ENCODE results near the gene C3orf80. TPM values are rescaled to one million over a fixed set of nuclear protein-coding genes. Genes with fewer than 3 reads are reported as not detected.

C3orf80 gene
- polyA plus RNA-seq, 1 donor from 2014 or later = 0.57 TPM

GRCh38 chr3:160224811-160225175 lies 429 bp upstream of the C3orf80 start:
- Histone ChIP-seq H4K20me1 (ENCODE audit: insufficient read depth) (no peaks in the 10 kb centered on the region), H3K9ac (ENCODE audit: low read length) (peak overlapping the region; percentile 57), H3K9me2 (ENCODE audit: insufficient read depth, low read length) (no peaks in the 10 kb centered on the region), H3K4me3 (ENCODE audit: low read length) (peak overlapping the region; percentile 75), H3K9me3 (ENCODE audit: low read length) (no peaks in the 10 kb centered on the region), H3K27ac (ENCODE audit: low read length) (no peak overlapping the region), H3F3A (ENCODE audit: insufficient read depth, low read length, poor library complexity, severe bottlenecking) (peaks cover 6% of the 10 kb centered on the region), H3K4me2 (ENCODE audit: low read length) (peak overlapping the region; percentile 82), H2AFZ (ENCODE audit: low read depth, low read length) (peak overlapping the region; percentile 8), H3K27me3 (ENCODE audit: insufficient read depth, low read depth, low read length) (peaks cover 74% of the 10 kb centered on the region), H3K79me2 (replicated peaks; ENCODE audit: insufficient read depth, low read length) (no peaks in the 10 kb centered on the region), H3K36me3 (ENCODE audit: insufficient read depth, low read length) (no peaks in the 10 kb centered on the region)
- TF ChIP-seq CTCF (IDR thresholded peaks at IDR 0.05; ENCODE audit: poor library complexity, severe bottlenecking) (no peak), SMC3 (conservative IDR thresholded peaks at IDR 0.05; ENCODE audit: poor library complexity) (no peak), RAD21 (conservative IDR thresholded peaks at IDR 0.05) (no peak), MXI1 (conservative IDR thresholded peaks at IDR 0.05; ENCODE audit: poor library complexity, severe bottlenecking) (no peak), POLR2AphosphoS5 (IDR thresholded peaks at IDR 0.05) (no peak)

- no peak overlapping the region for H3K27ac ChIP-seq (ENCODE audit: low read length)
- no peaks in the 10 kb centered on the region for H3K9me2 ChIP-seq (ENCODE audit: insufficient read depth, low read length)
- no peak for TF ChIP-seq TAF1 (IDR thresholded peaks at IDR 0.05; ENCODE audit: low read depth)
- no peak for TF ChIP-seq EZH2 (IDR thresholded peaks at IDR 0.05; ENCODE audit: borderline replicate concordance, insufficient read depth, low read length, poor library complexity, severe bottlenecking)
- peak; percentile 31 for TF ChIP-seq MXI1 (conservative IDR thresholded peaks at IDR 0.05; ENCODE audit: poor library complexity, severe bottlenecking)
- no peak for TF ChIP-seq RAD21 (conservative IDR thresholded peaks at IDR 0.05)
- no peak for TF ChIP-seq SMC3 (conservative IDR thresholded peaks at IDR 0.05; ENCODE audit: poor library complexity)
- TF ChIP-seq REST (IDR thresholded peaks at IDR 0.05; ENCODE audit: borderline replicate concordance) = peak; percentile 15
- H3K36me3 ChIP-seq (ENCODE audit: insufficient read depth, low read length) = no peaks in the 10 kb centered on the region
- H3K9me3 ChIP-seq (ENCODE audit: low read length) = no peaks in the 10 kb centered on the region
- H3K79me2 ChIP-seq (replicated peaks; ENCODE audit: insufficient read depth, low read length) = no peaks in the 10 kb centered on the region
- peak overlapping the region; percentile 57 for H3K9ac ChIP-seq (ENCODE audit: low read length)
- H4K20me1 ChIP-seq (ENCODE audit: insufficient read depth) = no peaks in the 10 kb centered on the region
- H3K27me3 ChIP-seq (ENCODE audit: insufficient read depth, low read depth, low read length) = peaks cover 74% of the 10 kb centered on the region
- H3K4me2 ChIP-seq (ENCODE audit: low read length) = no peak overlapping the region
- peaks cover 6% of the 10 kb centered on the region for H3F3A ChIP-seq (ENCODE audit: insufficient read depth, low read length, poor library complexity, severe bottlenecking)
- peak overlapping the region; percentile 75 for H3K4me3 ChIP-seq (ENCODE audit: low read length)
- no peak overlapping the region for H2AFZ ChIP-seq (ENCODE audit: low read depth, low read length)
These were observed 1.0 kb downstream of the C3orf80 start for GRCh38 chr3:160226026-160226907.

Measured in neural cell (in vitro differentiated cells).